Neural progenitor cell (in vitro differentiated cells): Measurements from ENCODE around the gene DIO3.

Source experiments
- EZH2 ChIP-seq: fragments of 200-600 bp; sonication (generic); IDR thresholded peaks from 2 replicates; pipeline ENCODE4 v1.6.1; 2017; ENCODE audit warnings: antibody characterized with exemption, mild to moderate bottlenecking, moderate library complexity
- EZH2phosphoT487 ChIP-seq: fragments of 200-600 bp; sonication (generic); IDR thresholded peaks from 2 replicates; pipeline ENCODE4 v1.6.1; 2017; ENCODE audit warnings: antibody characterized with exemption
- TF ChIP-seq, protein P1 (sequence below): fragments of 200-600 bp; sonication (generic); IDR thresholded peaks from 2 replicates; pipeline ENCODE4 v1.5.1; 2017; ENCODE audit warnings: antibody characterized with exemption, mild to moderate bottlenecking

DNA sequence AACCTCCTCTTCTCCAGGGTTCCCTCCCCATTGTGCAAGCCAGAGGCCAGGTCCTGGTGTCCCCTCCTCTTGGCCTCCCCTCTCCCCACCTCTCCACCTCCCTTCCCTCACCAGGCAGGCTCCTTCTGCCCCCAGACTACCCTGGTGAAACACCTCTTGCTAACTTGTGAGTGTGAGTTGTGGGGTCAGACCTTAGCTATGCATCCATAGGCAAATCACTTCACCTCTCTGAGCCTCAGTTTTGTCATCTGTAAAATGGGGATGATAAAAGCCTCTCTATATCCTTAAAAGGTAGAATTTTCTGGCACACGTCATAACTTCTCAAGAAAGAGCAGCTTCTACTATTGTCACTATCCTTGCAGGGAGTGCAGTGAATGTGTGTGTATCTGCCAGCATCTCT, 7.9 kb upstream of the DIO3 start:
- TF ChIP-seq, protein P1, sequence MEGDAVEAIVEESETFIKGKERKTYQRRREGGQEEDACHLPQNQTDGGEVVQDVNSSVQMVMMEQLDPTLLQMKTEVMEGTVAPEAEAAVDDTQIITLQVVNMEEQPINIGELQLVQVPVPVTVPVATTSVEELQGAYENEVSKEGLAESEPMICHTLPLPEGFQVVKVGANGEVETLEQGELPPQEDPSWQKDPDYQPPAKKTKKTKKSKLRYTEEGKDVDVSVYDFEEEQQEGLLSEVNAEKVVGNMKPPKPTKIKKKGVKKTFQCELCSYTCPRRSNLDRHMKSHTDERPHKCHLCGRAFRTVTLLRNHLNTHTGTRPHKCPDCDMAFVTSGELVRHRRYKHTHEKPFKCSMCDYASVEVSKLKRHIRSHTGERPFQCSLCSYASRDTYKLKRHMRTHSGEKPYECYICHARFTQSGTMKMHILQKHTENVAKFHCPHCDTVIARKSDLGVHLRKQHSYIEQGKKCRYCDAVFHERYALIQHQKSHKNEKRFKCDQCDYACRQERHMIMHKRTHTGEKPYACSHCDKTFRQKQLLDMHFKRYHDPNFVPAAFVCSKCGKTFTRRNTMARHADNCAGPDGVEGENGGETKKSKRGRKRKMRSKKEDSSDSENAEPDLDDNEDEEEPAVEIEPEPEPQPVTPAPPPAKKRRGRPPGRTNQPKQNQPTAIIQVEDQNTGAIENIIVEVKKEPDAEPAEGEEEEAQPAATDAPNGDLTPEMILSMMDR = no peak
- TF ChIP-seq EZH2 (no peak), EZH2phosphoT487 (no peak)
